NK-92 treated with Interleukin-12 subunit alpha and Interleukin-12 subunit beta, amount 100 ng/mL, for 24 hours (cell line): ENCODE results near the gene TYW1B.
"Not testable (repeated sequence)": the region's sequence is repeated elsewhere in the genome, so short reads cannot be mapped to it uniquely, and the experiment has no call there.

ENCODE experiments used
- DNase-seq: peaks from one replicate; lab custom pipeline; 2025; lab: John Stamatoyannopoulos, UW

Gene TYW1B

GRCh38 chr7:72622532-72622931, 205.5 kb downstream of the TYW1B start:
- DNase-seq = no peak

GRCh38 chr7:72621761-72622187, 206.2 kb downstream of the TYW1B start:
- DNase-seq = not testable (repeated sequence)

- DNase-seq = not testable (repeated sequence)
Observed at GRCh38 chr7:72620923-72621322, 207.1 kb downstream of the TYW1B start.

- not testable (repeated sequence) for DNase-seq
Observed at GRCh38 chr7:72618435-72619180, 209.4 kb downstream of the TYW1B start.

- DNase-seq = not testable (repeated sequence)
Observed at GRCh38 chr7:72609761-72610160, 218.2 kb downstream of the TYW1B start.

GRCh38 chr7:72607988-72608387, 220.0 kb downstream of the TYW1B start:
- DNase-seq = not testable (repeated sequence)

- not testable (repeated sequence) for DNase-seq
Observed at GRCh38 chr7:72605863-72606431, 222.1 kb downstream of the TYW1B start.

- not testable (repeated sequence) for DNase-seq
Observed at GRCh38 chr7:72604771-72605611, 223.0 kb downstream of the TYW1B start.

GRCh38 chr7:72603476-72603875, 224.5 kb downstream of the TYW1B start:
- not testable (repeated sequence) for DNase-seq

GRCh38 chr7:72603073-72603472, 224.9 kb downstream of the TYW1B start:
- DNase-seq = no peak

- not testable (repeated sequence) for DNase-seq
Observed at GRCh38 chr7:72601683-72602082, 226.3 kb downstream of the TYW1B start.

- DNase-seq = not testable (repeated sequence)
Observed at GRCh38 chr7:72590023-72590422, 238.0 kb downstream of the TYW1B start.

- not testable (repeated sequence) for DNase-seq
Observed at GRCh38 chr7:72587267-72587666, 240.7 kb downstream of the TYW1B start.

- DNase-seq = not testable (repeated sequence)
Observed at GRCh38 chr7:72584576-72584975, 243.4 kb downstream of the TYW1B start.

- DNase-seq = not testable (repeated sequence)
Observed at GRCh38 chr7:72583620-72584361, 244.2 kb downstream of the TYW1B start.

- DNase-seq = not testable (repeated sequence)
Observed at GRCh38 chr7:72580142-72580770, 247.7 kb downstream of the TYW1B start.

- no peak for DNase-seq
Observed at GRCh38 chr7:72577107-72577506, 250.9 kb downstream of the TYW1B start.

GRCh38 chr7:72561988-72562387, 266.0 kb downstream of the TYW1B start:
- DNase-seq = not testable (repeated sequence)

GRCh38 chr7:72559546-72559945, 268.5 kb downstream of the TYW1B start:
- DNase-seq = not testable (repeated sequence)

GRCh38 chr7:72556733-72557132, 271.3 kb downstream of the TYW1B start:
- not testable (repeated sequence) for DNase-seq

GRCh38 chr7:72555238-72555637, 272.8 kb downstream of the TYW1B start:
- not testable (repeated sequence) for DNase-seq
